GM19467 (cell line): ENCODE results near the gene PRKCH.
"Not testable (repeated sequence)": the region's sequence is repeated elsewhere in the genome, so short reads cannot be mapped to it uniquely, and the experiment has no call there.

Experiments used
- ATAC-seq: cut with Tn5 transposase; IDR thresholded peaks from one replicate; pipeline ENCODE4 v1.9.1; 2021; ENCODE audit warnings: mild to moderate bottlenecking, moderate library complexity; ENCODE audit not compliant: unreplicated experiment

PRKCH gene

GRCh38 chr14:61304688-61305087 lies 16.7 kb upstream of the PRKCH start:
- ATAC-seq = no peak

- ATAC-seq = no peak
These were observed 13.2 kb upstream of the PRKCH start for GRCh38 chr14:61308198-61308597.

GRCh38 chr14:61308701-61309100 lies 12.7 kb upstream of the PRKCH start:
- not testable (repeated sequence) for ATAC-seq

GRCh38 chr14:61315313-61315712 lies 6.1 kb upstream of the PRKCH start:
- ATAC-seq = no peak

GRCh38 chr14:61319086-61319485 lies 2.3 kb upstream of the PRKCH start:
- no peak for ATAC-seq

GRCh38 chr14:61319706-61320105 lies 1.7 kb upstream of the PRKCH start:
- ATAC-seq = no peak

GRCh38 chr14:61320170-61320569 lies 1.2 kb upstream of the PRKCH start:
- not testable (repeated sequence) for ATAC-seq

GRCh38 chr14:61320806-61321384 lies 484 bp upstream of the PRKCH start:
- ATAC-seq = no peak

GRCh38 chr14:61322011-61322798 lies 826 bp downstream of the PRKCH start:
- ATAC-seq = no peak

- ATAC-seq = no peak
These were observed 1.5 kb downstream of the PRKCH start for GRCh38 chr14:61322799-61323290.

GRCh38 chr14:61323970-61324369 lies 2.6 kb downstream of the PRKCH start:
- no peak for ATAC-seq

- no peak for ATAC-seq
These were observed 3.8 kb downstream of the PRKCH start for GRCh38 chr14:61325166-61325565.

- ATAC-seq = no peak
These were observed 4.8 kb downstream of the PRKCH start for GRCh38 chr14:61326146-61326545.

- no peak for ATAC-seq
These were observed 5.5 kb downstream of the PRKCH start for GRCh38 chr14:61326847-61327246.

GRCh38 chr14:61328626-61329262 lies 7.4 kb downstream of the PRKCH start:
- ATAC-seq = no peak

GRCh38 chr14:61329478-61330051 lies 8.2 kb downstream of the PRKCH start:
- no peak for ATAC-seq

- ATAC-seq = no peak
These were observed 9.1 kb downstream of the PRKCH start for GRCh38 chr14:61330511-61330910.

GRCh38 chr14:61331992-61332657 lies 10.7 kb downstream of the PRKCH start:
- no peak for ATAC-seq

- ATAC-seq = no peak
These were observed 11.3 kb downstream of the PRKCH start for GRCh38 chr14:61332658-61333029.

- no peak for ATAC-seq
These were observed 11.7 kb downstream of the PRKCH start for GRCh38 chr14:61333087-61333486.

- no peak for ATAC-seq
These were observed 12.9 kb downstream of the PRKCH start for GRCh38 chr14:61334197-61334701.
